OCI-LY3 (cell line): ENCODE data around the gene STK35.

Source experiments
- H2AFZ ChIP-seq: fragments of 200-600, 300-600 bp; shearing (Covaris generic); 2 replicates; pipeline ENCODE4 v1.6.0; 2014; ENCODE audit warnings: antibody characterized with exemption, low read depth, low read length
- H3K27ac ChIP-seq: fragments of 200-600, 300-600 bp; sonication (generic); 2 replicates; pipeline ENCODE4 v1.5.1; 2014; ENCODE audit warnings: mild to moderate bottlenecking, low read length, moderate library complexity, mixed read lengths
- H3K27me3 ChIP-seq: fragments of 200-600, 300-600 bp; sonication (generic); 2 replicates; pipeline ENCODE4 v1.6.1; 2014; ENCODE audit warnings: low read depth, low read length, mixed read lengths
- H3K36me3 ChIP-seq: fragments of 200-600, 300-600 bp; sonication (generic); replicated peaks from 2 replicates; pipeline ENCODE3; 2014; ENCODE audit warnings: low read depth, low read length, mixed read lengths
- H3K4me1 ChIP-seq: fragments of 300-600, 200-600 bp; sonication (generic); 2 replicates; pipeline ENCODE4 v1.6.1; 2014; ENCODE audit warnings: low read length, mixed read lengths
- H3K4me2 ChIP-seq: fragments of 200-600, 300-600 bp; sonication (generic); 2 replicates; pipeline ENCODE4 v1.6.1; 2014; ENCODE audit warnings: low read length, mixed read lengths
- H3K4me3 ChIP-seq: fragments of 300-600, 200-600 bp; sonication (generic); 2 replicates; pipeline ENCODE4 v1.5.1; 2014; ENCODE audit warnings: antibody characterized with exemption, mild to moderate bottlenecking, low read length, moderate library complexity
- H3K79me2 ChIP-seq: fragments of 300-600, 200-600 bp; shearing (Covaris generic); 2 replicates; pipeline ENCODE4 v1.6.1; 2014; ENCODE audit warnings: mild to moderate bottlenecking, low read length, mixed read lengths
- H3K9ac ChIP-seq: fragments of 300-600, 200-600 bp; shearing (Covaris generic); 2 replicates; pipeline ENCODE4 v1.6.0; 2014; ENCODE audit warnings: mild to moderate bottlenecking, low read length, moderate library complexity
- H3K9me3 ChIP-seq: fragments of 200-600, 300-600 bp; shearing (Covaris generic); 2 replicates; pipeline ENCODE4 v1.6.1; 2014; ENCODE audit warnings: low read length, mixed read lengths; ENCODE audit not compliant: insufficient read depth
- H4K20me1 ChIP-seq: fragments of 200-600, 300-600 bp; sonication (generic); 2 replicates; pipeline ENCODE4 v1.6.1; 2016; ENCODE audit warnings: low read length, mixed read lengths; ENCODE audit not compliant: insufficient read depth
- EZH2phosphoT487 ChIP-seq: fragments of 200-600 bp; shearing (Covaris generic); IDR thresholded peaks from 2 replicates; pipeline ENCODE4 v1.6.1; 2018; ENCODE audit warnings: antibody characterized with exemption, mixed run types, low read depth
- TF ChIP-seq, protein P1 (sequence below): fragments of 200-600, 300-600 bp; sonication (generic); IDR thresholded peaks from 2 replicates; pipeline ENCODE4 v1.5.1; 2014; ENCODE audit warnings: antibody characterized with exemption, low read length, low read depth

The STK35 gene

DNA sequence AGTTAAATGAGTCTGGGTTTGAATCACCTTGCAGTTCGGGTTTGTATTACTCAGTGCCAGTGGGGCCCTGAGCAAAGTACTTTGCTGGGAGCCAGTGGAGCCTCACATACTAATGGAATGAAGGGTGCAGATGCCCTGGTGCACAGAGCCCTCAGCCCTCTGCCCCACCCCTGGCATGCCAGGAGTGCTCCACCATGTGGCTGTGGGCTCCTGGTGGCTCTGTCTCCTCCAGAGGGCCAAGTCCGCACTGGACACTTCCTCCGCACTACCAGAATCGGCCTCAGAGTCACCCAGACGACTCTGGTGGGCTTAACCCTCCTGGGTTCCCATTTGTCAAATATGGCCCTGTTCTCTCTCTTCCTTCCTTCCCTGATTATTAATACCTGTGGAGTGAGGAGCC lies 94.0 kb downstream of the STK35 start:
- TF ChIP-seq, protein P1, sequence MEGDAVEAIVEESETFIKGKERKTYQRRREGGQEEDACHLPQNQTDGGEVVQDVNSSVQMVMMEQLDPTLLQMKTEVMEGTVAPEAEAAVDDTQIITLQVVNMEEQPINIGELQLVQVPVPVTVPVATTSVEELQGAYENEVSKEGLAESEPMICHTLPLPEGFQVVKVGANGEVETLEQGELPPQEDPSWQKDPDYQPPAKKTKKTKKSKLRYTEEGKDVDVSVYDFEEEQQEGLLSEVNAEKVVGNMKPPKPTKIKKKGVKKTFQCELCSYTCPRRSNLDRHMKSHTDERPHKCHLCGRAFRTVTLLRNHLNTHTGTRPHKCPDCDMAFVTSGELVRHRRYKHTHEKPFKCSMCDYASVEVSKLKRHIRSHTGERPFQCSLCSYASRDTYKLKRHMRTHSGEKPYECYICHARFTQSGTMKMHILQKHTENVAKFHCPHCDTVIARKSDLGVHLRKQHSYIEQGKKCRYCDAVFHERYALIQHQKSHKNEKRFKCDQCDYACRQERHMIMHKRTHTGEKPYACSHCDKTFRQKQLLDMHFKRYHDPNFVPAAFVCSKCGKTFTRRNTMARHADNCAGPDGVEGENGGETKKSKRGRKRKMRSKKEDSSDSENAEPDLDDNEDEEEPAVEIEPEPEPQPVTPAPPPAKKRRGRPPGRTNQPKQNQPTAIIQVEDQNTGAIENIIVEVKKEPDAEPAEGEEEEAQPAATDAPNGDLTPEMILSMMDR: peak; percentile 11; the same call in 1 of the 2 replicates
- TF ChIP-seq EZH2phosphoT487: no peak
- Histone ChIP-seq H3K4me2 (no peak overlapping the region), H2AFZ (no peak overlapping the region), H3K36me3 (no peaks in the 10 kb centered on the region), H3K9ac (no peak overlapping the region), H3K27ac (no peak overlapping the region), H3K4me1 (peaks cover 7% of the 10 kb centered on the region), H4K20me1 (no peaks in the 10 kb centered on the region), H3K4me3 (no peak overlapping the region), H3K9me3 (no peaks in the 10 kb centered on the region), H3K27me3 (peaks cover 12% of the 10 kb centered on the region), H3K79me2 (no peaks in the 10 kb centered on the region)

DNA sequence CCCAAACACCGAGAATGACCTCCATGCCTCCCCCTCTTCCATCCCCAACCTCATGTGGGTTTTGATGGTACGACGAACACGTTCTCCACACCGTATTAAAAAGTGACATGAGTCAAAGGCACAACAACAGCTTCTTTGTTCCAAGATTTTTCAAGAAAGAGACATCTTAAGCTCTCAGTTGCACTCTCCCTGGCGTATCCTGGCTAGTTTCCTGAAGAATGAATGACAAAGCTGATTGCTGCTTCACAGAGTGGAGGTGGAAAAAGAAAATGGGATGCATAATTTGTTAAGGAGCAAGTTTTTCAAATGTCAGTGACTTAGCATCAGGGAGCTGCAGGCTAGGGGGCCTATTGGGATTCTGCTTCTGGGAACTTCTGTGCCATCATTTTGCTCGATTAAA lies 95.5 kb downstream of the STK35 start:
- Histone ChIP-seq H3K27me3 (peaks cover 12% of the 10 kb centered on the region), H3K9ac (no peak overlapping the region), H2AFZ (no peak overlapping the region), H3K4me3 (no peak overlapping the region), H3K79me2 (no peaks in the 10 kb centered on the region), H3K4me1 (peaks cover 7% of the 10 kb centered on the region), H3K27ac (no peak overlapping the region), H3K4me2 (no peak overlapping the region), H3K9me3 (no peaks in the 10 kb centered on the region), H3K36me3 (no peaks in the 10 kb centered on the region), H4K20me1 (no peaks in the 10 kb centered on the region)
- TF ChIP-seq, protein P1: no peak
- no peak for TF ChIP-seq EZH2phosphoT487
